ENCODE measurements around the gene CLCN6.

Gene CLCN6

DNA sequence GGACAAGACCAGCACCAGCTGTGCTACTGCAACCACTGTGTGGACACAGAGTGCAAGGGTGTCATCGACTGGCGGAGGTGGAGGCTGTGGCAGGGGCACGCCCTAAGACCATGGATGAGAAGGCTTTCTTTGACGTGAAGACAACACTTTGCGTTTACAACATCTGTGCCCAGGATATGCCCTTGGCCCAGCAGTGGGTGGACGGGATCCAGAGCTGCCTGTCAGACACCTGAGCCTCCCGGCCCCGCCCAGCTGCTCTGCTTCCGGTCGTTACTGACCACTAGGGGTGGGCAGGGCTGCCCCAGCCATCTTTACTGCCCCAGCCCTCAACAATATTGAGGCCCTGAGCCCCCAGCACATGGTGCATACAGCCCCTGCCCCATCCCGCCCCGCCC lies 74.2 kb downstream of the CLCN6 start:
- DNase-seq: no peak

DNA sequence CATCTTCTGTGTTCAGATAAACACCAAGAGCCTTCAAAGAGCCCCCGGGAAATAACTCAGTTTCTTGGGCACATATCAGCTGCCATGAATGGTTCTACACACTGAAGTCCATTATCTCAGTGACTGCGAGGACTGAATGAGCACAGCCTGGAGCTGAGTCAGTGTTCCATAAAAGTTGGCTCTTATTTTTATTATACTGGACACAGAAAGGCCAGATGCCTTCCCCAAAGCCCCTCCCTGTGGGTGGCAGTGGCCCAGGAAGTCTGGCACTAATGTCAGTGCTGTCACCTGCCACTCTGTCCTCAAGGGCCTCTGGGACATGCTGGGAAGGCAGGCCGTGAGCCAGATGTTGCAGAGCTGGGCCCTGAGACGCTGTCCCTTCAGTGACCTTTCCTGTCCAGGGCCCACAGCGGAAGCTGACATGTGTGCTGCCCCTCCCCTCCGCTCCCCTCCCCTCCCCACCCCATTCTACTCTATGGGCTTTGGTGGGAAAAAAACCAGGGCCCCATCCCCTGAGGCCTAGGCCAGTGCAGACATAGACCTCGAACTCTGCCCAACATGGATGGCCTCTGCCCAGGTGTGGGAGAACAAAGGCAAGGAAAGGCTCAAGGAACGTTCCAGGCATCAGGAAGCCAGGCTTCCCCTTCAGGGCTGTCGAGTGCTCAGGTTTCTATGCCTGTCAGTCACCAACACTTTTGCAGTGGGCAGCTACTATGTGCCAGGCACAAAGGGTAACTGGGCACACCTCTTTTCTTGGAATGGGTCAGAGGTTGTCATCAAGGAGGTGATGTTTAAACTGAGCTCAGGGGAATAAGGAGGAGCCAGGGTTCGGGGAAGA lies 75.1 kb downstream of the CLCN6 start:
- no peak for DNase-seq

GRCh38 chr1:11881749-11882441 lies 75.9 kb downstream of the CLCN6 start:
- DNase-seq: no peak

GRCh38 chr1:11882814-11883538 lies 77.0 kb downstream of the CLCN6 start:
- DNase-seq: no peak

GRCh38 chr1:11885916-11886315 lies 79.9 kb downstream of the CLCN6 start:
- no peak for DNase-seq

- DNase-seq: no peak
Observed at GRCh38 chr1:11886986-11887665, 81.1 kb downstream of the CLCN6 start.

DNA sequence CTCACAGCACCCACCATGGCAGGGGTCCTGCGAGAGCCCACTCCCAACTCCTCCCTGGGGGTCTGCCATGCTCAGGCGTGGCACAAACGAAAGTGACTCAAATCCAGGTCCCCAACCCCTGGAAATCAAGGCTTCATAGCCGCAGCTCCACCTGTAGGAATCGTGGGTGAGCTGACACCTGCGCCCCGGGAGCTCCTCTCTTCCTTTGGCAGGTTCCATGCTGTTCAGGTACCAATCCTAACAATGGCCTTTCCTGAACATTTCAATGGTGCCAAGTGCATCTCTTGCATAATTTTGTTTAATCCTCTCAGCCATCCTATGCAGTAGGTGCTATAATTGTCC lies 81.6 kb downstream of the CLCN6 start:
- DNase-seq: no peak

GRCh38 chr1:11888206-11888876 lies 82.3 kb downstream of the CLCN6 start:
- no peak for DNase-seq

DNA sequence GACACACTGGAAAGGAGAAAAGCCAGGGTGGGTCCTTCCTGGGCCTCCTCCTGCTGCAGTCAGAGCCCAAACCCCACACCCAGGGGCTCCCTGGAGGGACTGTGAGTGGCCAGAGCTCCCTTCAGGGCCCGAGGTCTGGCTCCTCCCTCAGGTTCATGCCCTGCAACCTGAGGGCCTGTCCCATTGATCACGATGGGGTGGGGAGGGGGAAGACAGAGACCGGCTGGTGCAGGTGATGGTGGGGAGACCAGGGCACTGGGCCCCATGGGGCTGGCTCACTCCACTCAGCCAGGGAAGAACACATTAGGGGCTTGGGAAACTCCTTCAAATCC lies 82.9 kb downstream of the CLCN6 start:
- DNase-seq: no peak

DNA sequence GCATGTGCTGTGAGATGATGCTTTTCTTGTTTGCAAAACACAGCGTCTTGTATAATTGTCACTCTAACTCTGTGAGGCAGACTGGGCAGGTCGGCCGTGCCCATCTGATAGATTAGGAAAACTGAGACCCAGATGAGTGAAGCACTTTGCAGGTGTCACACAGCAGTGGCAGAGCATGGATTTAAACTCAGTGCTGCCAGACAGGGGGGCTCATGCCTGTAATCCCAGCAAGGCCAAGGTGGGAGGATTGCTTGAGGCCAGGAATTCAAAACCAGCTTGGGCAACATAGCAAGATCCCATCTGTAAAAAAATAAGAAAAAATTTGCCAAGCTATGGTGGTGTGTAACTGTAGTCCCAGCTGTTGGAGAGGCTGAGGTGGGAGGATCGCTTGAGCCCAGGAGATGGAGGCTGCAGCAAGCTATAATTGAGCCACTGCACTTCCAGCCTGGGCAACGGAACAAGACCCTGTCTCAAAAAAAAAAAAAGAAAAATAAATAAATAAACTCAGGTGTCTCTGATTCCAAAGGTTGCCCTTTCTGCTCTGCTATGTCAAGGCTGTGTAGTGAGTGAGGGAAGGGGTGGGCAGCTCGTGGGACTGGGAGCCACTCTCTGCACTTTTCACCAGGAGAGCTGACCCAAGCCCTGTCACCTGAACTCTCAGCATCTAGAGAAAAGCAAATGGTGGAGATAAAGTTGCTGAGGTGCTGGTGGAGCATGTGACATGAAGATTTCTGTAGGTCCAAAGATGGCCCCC lies 85.6 kb downstream of the CLCN6 start:
- no peak for DNase-seq
